Measurements from ENCODE around the gene JAK3.
A peak's percentile ranks its signal among the peaks of the same experiment; 100 is the strongest.

Gene JAK3

DNA sequence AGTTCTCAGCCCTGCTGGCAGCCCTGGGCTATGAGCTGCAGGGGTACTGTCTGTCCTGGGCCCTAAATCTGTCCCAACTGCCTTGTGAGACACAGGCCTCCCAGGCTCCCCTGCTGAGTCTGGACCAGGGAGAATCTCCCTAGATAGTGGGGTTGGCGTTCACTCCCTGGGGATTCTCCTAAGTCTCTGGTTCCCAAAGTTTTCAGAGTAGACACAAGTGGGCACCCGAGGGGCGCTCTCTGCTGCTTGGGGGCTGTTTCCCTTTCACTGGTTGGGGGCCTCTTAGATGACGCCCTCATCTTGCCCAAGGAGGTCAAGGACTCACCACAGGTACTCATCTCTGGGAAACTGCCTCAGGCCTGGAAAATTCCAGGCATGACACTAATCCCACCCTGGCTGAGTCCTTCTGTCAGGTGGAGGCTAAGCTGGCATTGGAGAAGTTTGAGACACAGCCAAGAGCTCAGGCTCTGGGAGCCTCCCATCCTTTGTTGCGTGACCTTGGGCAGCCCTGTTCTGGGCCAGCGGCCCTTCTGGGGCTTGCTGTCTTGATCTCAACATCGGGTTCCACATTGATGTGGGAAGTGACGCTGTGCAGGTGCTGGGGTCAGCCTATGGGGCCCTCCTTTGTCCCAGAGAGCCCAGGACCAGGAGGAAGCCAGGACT lies 15.9 kb upstream of the JAK3 start:
- no peak overlapping the region for H3K9ac ChIP-seq (ENCODE audit: low read length)
- H3K4me1 ChIP-seq (ENCODE audit: control insufficient read depth, insufficient read depth, low read length): peaks cover 17% of the 10 kb centered on the region
- H3K27me3 ChIP-seq (replicated peaks; ENCODE audit: control insufficient read depth, insufficient read depth, low read length): no peaks in the 10 kb centered on the region
- H3K36me3 ChIP-seq (ENCODE audit: control insufficient read depth, insufficient read depth, low read length, severe bottlenecking): peaks cover 43% of the 10 kb centered on the region
- H3K4me3 ChIP-seq (ENCODE audit: low read length): no peak overlapping the region
- no peak for DNase-seq (ENCODE audit: low read depth)
- no peaks in the 10 kb centered on the region for H3K9me3 ChIP-seq (ENCODE audit: control insufficient read depth, low read length)

GRCh38 chr19:17862711-17863519 lies 15.1 kb upstream of the JAK3 start:
- DNase-seq (ENCODE audit: low read depth): no peak
- H3K36me3 ChIP-seq (ENCODE audit: control insufficient read depth, insufficient read depth, low read length, severe bottlenecking): peaks cover 43% of the 10 kb centered on the region
- no peaks in the 10 kb centered on the region for H3K27me3 ChIP-seq (replicated peaks; ENCODE audit: control insufficient read depth, insufficient read depth, low read length)
- no peaks in the 10 kb centered on the region for H3K9me3 ChIP-seq (ENCODE audit: control insufficient read depth, low read length)
- H3K4me1 ChIP-seq (ENCODE audit: control insufficient read depth, insufficient read depth, low read length): peaks cover 17% of the 10 kb centered on the region
- H3K9ac ChIP-seq (ENCODE audit: low read length): no peak overlapping the region
- H3K4me3 ChIP-seq (ENCODE audit: low read length): no peak overlapping the region

DNA sequence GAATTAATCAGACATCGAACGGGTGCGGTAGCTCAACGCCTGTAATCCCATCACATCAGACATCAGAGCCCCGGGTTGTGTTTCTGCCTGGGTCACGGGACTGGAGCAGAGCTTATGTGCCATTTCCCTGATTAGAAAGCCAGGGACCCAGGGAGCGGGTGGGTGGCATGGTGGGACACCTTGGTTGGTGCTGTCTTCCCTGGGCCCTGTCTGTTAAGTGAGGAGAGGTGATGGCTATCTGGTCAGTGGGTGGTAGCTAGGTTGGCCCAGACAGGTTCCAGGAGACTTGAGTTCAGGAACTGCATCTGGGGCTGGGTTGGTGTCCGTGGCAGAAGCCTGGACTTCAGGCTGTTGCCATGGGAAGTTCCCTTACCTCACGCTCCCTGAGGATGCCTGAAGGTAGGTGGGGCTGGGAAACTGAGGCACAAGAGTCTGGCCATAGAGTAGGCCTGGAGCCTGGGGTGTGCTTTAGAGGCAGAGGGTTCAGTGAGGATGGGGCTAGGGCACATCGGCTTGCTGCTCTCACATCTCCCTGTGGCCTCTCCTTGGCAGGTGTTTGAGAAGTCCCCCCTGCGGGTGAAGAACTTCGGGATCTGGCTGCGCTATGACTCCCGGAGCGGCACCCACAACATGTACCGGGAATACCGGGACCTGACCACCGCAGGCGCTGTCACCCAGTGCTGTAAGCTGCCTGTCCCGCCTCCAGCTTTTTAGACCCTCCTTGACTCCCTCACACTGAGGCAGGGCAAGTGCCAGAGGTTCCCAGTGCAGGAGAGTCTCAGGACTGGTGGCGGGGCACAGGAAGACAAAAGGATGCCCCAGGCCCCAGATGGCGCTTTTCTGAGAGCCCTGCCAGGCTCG lies 14.0 kb upstream of the JAK3 start:
- no peak for DNase-seq (ENCODE audit: low read depth)
- peaks cover 43% of the 10 kb centered on the region for H3K36me3 ChIP-seq (ENCODE audit: control insufficient read depth, insufficient read depth, low read length, severe bottlenecking)
- H3K4me3 ChIP-seq (ENCODE audit: low read length): peak overlapping the region; percentile 95
- peak overlapping the region; percentile 99 for H3K9ac ChIP-seq (ENCODE audit: low read length)
- no peaks in the 10 kb centered on the region for H3K9me3 ChIP-seq (ENCODE audit: control insufficient read depth, low read length)
- H3K27me3 ChIP-seq (replicated peaks; ENCODE audit: control insufficient read depth, insufficient read depth, low read length): no peaks in the 10 kb centered on the region
- H3K4me1 ChIP-seq (ENCODE audit: control insufficient read depth, insufficient read depth, low read length): peaks cover 17% of the 10 kb centered on the region

- Histone ChIP-seq H3K9ac (ENCODE audit: low read length) (peak overlapping the region; percentile 99), H3K27me3 (replicated peaks; ENCODE audit: control insufficient read depth, insufficient read depth, low read length) (no peaks in the 10 kb centered on the region), H3K9me3 (ENCODE audit: control insufficient read depth, low read length) (no peaks in the 10 kb centered on the region), H3K36me3 (ENCODE audit: control insufficient read depth, insufficient read depth, low read length, severe bottlenecking) (peaks cover 43% of the 10 kb centered on the region), H3K4me1 (ENCODE audit: control insufficient read depth, insufficient read depth, low read length) (peaks cover 17% of the 10 kb centered on the region), H3K4me3 (ENCODE audit: low read length) (peak overlapping the region; percentile 95)
- no peak for DNase-seq (ENCODE audit: low read depth)
Observed at GRCh38 chr19:17860993-17861360, 13.2 kb upstream of the JAK3 start.

DNA sequence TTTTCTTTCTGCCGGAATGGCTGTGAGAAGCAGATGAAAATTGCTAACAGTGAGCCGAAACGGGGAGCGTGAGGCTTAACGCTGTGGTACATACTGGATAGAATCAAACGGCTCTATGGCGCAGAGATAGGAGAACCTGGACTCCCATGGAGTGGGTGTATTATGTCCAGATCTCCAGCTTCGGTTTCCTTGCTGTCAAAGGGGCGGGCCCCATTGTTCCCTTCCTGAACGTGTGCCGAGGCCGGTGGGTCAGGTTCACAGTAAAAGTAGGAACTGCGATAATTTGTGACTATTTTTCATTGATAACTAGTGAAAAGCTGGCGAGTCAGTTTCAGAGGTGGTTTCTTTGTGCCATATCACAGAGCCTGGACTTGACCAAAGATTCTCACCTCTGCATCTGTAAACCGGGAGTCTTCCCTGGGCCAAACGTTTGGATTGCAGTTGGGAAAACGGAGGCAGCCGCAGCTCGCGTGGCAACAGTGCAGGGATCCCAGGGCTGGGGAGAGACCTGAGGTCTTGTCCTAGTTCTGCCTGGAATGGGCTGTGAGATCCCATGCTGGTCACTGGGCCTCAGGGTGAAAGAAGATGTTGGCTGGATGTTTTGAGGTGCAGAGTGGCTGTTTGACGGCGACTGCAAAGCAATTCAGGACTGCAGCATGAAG lies 12.7 kb upstream of the JAK3 start:
- Histone ChIP-seq H3K36me3 (ENCODE audit: control insufficient read depth, insufficient read depth, low read length, severe bottlenecking) (peaks cover 42% of the 10 kb centered on the region), H3K4me3 (ENCODE audit: low read length) (peak overlapping the region; percentile 95), H3K4me1 (ENCODE audit: control insufficient read depth, insufficient read depth, low read length) (peaks cover 17% of the 10 kb centered on the region), H3K9ac (ENCODE audit: low read length) (peak overlapping the region; percentile 99), H3K27me3 (replicated peaks; ENCODE audit: control insufficient read depth, insufficient read depth, low read length) (no peaks in the 10 kb centered on the region), H3K9me3 (ENCODE audit: control insufficient read depth, low read length) (no peaks in the 10 kb centered on the region)
- peak; percentile 44 for DNase-seq (ENCODE audit: low read depth)

DNA sequence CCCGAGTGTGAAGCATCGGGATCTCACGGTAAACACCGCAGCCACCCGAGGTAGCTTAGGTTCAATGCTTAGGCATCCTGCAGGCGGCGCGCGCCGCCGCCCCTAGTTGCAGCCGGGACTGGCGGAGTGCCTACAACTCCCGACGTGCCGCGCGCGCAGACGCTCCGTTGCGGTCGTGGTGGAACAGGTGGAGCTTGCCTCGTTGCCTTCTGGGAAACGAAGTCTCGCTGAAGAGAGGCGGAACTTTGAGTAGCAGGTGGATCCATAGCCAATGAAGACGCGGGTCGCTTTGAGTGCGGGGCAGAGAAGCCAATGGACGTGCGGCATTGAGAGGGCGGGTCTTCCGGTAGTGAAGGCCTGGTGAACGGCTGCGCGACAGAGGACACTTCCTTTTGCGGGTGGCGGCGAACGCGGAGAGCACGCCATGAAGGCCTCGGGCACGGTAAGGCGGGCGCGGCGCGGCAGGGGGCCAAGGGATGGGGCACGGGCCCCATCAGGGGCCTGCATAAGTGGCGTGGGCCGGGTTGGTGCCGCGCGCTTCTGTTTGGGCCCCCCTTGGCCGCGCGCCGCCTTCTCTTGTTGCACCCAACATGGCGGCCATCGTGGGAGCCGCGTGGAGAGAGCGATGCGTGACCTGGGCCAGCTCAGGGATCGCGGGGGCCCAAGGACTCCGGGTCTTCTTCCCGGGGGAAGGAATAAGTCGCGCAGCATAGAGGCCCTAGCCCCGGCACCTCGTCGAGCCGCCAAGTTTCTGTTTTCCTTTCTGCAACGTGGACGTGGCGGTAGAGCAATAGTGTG lies 11.9 kb upstream of the JAK3 start, which contains the start of gene RPL18A:
TSS of gene RPL18A (plus strand) at position 378 of the 798 bp plus-strand sequence. CDS start at position 425, 47 bp downstream.
- H3K27me3 ChIP-seq (replicated peaks; ENCODE audit: control insufficient read depth, insufficient read depth, low read length): no peaks in the 10 kb centered on the region
- no peaks in the 10 kb centered on the region for H3K9me3 ChIP-seq (ENCODE audit: control insufficient read depth, low read length)
- H3K36me3 ChIP-seq (ENCODE audit: control insufficient read depth, insufficient read depth, low read length, severe bottlenecking): peaks cover 35% of the 10 kb centered on the region
- H3K4me3 ChIP-seq (ENCODE audit: low read length): peak within 1 kb of the TSS; percentile 95
- DNase-seq (ENCODE audit: low read depth): peak; percentile 100
- peaks cover 17% of the 10 kb centered on the region for H3K4me1 ChIP-seq (ENCODE audit: control insufficient read depth, insufficient read depth, low read length)
- peak within 1 kb of the TSS; percentile 99 for H3K9ac ChIP-seq (ENCODE audit: low read length)

- Histone ChIP-seq H3K4me3 (ENCODE audit: low read length) (no peak overlapping the region), H3K36me3 (ENCODE audit: control insufficient read depth, insufficient read depth, low read length, severe bottlenecking) (no peaks in the 10 kb centered on the region), H3K9ac (ENCODE audit: low read length) (no peak overlapping the region), H3K4me1 (ENCODE audit: control insufficient read depth, insufficient read depth, low read length) (peaks cover 1% of the 10 kb centered on the region), H3K27me3 (replicated peaks; ENCODE audit: control insufficient read depth, insufficient read depth, low read length) (no peaks in the 10 kb centered on the region), H3K9me3 (ENCODE audit: control insufficient read depth, low read length) (no peaks in the 10 kb centered on the region)
- DNase-seq (ENCODE audit: low read depth): peak; percentile 89
Observed at GRCh38 chr19:17855280-17856152, 7.7 kb upstream of the JAK3 start.

DNA sequence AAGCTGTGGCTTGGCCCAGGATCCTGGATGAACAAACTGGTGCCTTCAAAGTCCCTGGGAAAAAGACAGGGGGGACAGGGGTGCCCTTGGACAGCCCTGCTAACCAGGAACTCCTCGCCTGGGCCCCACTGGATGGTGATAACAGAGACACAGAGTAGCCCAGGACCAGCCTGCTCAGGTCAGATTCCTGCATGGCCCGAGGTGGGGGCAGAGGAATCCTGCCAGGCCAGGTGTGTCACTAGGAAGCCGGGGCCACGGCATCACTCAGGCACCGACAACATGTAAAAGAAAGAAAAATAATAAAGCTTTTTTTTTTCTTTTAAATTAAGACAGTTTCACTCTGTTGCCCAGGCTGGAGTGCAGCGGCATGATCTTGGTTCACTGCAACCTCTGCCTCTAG lies 6.3 kb upstream of the JAK3 start:
- DNase-seq (ENCODE audit: low read depth): no peak
- Histone ChIP-seq H3K9ac (ENCODE audit: low read length) (no peak overlapping the region), H3K4me1 (ENCODE audit: control insufficient read depth, insufficient read depth, low read length) (peaks cover 4% of the 10 kb centered on the region), H3K27me3 (replicated peaks; ENCODE audit: control insufficient read depth, insufficient read depth, low read length) (no peaks in the 10 kb centered on the region), H3K9me3 (ENCODE audit: control insufficient read depth, low read length) (no peaks in the 10 kb centered on the region), H3K36me3 (ENCODE audit: control insufficient read depth, insufficient read depth, low read length, severe bottlenecking) (no peaks in the 10 kb centered on the region), H3K4me3 (ENCODE audit: low read length) (no peak overlapping the region)

- H3K9me3 ChIP-seq (ENCODE audit: control insufficient read depth, low read length): no peaks in the 10 kb centered on the region
- H3K36me3 ChIP-seq (ENCODE audit: control insufficient read depth, insufficient read depth, low read length, severe bottlenecking): no peaks in the 10 kb centered on the region
- no peak overlapping the region for H3K9ac ChIP-seq (ENCODE audit: low read length)
- no peak overlapping the region for H3K4me3 ChIP-seq (ENCODE audit: low read length)
- no peaks in the 10 kb centered on the region for H3K27me3 ChIP-seq (replicated peaks; ENCODE audit: control insufficient read depth, insufficient read depth, low read length)
- H3K4me1 ChIP-seq (ENCODE audit: control insufficient read depth, insufficient read depth, low read length): peaks cover 8% of the 10 kb centered on the region
- DNase-seq (ENCODE audit: low read depth): no peak
Observed at GRCh38 chr19:17848595-17849292, 962 bp upstream of the JAK3 start.
